ENCODE results near the gene AP2B1.

- TF ChIP-seq POLR2A (IDR thresholded peaks at IDR 0.05) (no peak), CTCF (IDR thresholded peaks at IDR 0.05) (no peak)
These were observed 501 bp upstream of the AP2B1 start for GRCh38 chr17:35586569-35587073.

Data from body of pancreas (tissue), 4 donors.